Breast epithelium (tissue), 3 donors: Measurements from ENCODE around the gene RXFP2.

Source experiments
- POLR2A ChIP-seq: fragments of 450-650 bp; IDR thresholded peaks from one replicate; pipeline ENCODE4 v1.6.1; 2016; ENCODE audit warnings: antibody characterized with exemption, mild to moderate bottlenecking, moderate library complexity
- POLR2AphosphoS5 ChIP-seq, 3 donors: sonication (generic); formaldehyde crosslinking; IDR thresholded peaks; one replicate each; pipeline ENCODE4 v1.6.1; 2017; ENCODE audit warnings: antibody characterized with exemption in 3 of 3

GRCh38 chr13:31699650-31700049 lies 39.7 kb upstream of the RXFP2 start:
- no peak for TF ChIP-seq POLR2AphosphoS5 (IDR thresholded peaks at IDR 0.05)
- TF ChIP-seq POLR2A, result no peak
